Measurements from ENCODE around the gene CYP27C1. TPM values are rescaled to one million over a fixed set of nuclear protein-coding genes. Genes with fewer than 3 reads are reported as not detected.
"Not testable (repeated sequence)": the region's sequence is repeated elsewhere in the genome, so short reads cannot be mapped to it uniquely, and the experiment has no call there.

CYP27C1 gene
- total RNA-seq (1 to 10 TPM; 1.0 to 1.3 TPM), polyA plus RNA-seq (ENCODE audit: insufficient read length in 2 of 2) (1 to 10 TPM; 3.3 to 4.8 TPM)
- long read RNA-seq, donor 1: 0 reads
- long read RNA-seq, donor 2: 0 reads
- long read RNA-seq, donor 3: 0 reads
- long read RNA-seq, donor 4: 0 reads

DNA sequence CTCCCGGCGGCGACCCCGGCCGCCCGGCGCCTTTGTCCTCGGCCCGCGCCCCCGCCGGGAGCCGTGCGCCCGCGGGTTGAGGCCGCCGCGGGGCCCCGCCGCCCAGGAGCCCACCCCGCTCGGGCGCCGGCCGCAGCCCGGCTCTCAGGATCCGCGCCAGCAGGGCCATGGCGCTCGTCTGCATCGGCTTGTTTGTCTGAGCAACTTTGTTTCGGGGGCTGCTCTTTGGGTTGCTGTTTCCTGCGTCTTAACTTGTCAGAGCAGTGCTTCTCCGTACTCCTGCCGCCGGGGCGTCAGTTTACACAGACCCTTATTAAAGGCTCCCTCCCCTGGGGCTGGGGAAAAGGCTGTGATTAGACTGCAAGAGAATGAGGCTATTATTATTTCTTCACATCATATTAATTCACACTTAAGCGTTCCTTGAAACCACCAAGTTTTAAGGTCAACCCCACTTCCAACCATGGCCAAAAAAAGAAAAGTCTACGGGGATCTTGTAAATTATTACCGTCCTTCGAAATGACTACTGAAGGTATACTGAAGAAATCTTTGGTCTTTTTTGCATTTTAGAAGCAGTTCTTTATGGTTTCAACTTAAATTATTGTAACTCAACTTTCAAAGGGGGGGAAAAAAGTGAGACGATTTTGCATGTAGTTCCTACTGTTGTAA is at the start of gene CYP27C1:
Gene CYP27C1 (minus strand): TSS at position 198 of the 666 bp plus-strand sequence. CDS start 29 bp downstream, at position 169.
- no peak within 1 kb of the TSS for H3K27ac ChIP-seq (ENCODE audit: low read depth, low read length)
- DNase-seq (ENCODE audit: low read depth in 4 of 6, low spot score in 6 of 6): peak in 3 of 6 donors; percentile 26 to 74 (median 67)
- WGBS (ENCODE audit: insufficient coverage): 0% methylated on average over 34 of the region's 43 CpGs

DNA sequence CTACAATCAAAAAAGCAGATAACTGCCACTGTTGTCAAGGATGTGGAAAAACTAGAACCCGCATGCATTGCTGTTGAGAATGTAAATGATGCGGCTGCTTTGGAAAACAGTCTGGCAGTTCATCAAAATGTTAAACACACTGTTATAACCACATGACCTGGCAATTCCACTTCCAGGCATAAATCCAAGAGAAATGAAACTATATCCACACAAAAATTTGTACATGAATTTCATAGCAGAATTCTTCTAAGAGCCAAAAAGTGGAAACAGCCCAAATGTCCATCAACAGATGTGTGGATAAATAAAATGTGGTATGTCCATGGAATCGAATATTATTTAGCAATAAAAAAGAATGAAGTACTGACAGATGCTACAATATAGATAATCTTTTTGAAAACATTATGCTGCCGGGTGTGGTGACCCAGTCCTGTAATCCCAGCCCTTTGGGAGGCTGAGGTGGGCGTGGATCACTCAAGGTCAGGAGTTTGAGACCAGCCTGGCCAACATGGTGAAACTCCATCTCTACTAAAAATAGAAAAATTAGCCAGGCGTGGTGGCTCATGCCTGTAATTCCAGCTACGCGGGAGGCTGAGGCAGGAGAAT is 41.8 kb upstream of the CYP27C1 start:
- DNase-seq (ENCODE audit: low read depth in 4 of 6, low spot score in 6 of 6): peak in 2 of 6 donors; percentile 3 to 46
- H3K36me3 ChIP-seq (ENCODE audit: control insufficient read depth, insufficient read depth, low read length): peaks cover 59% of the 10 kb centered on the region
- H3K9me3 ChIP-seq (ENCODE audit: control insufficient read depth, insufficient read depth, low read length): no peaks in the 10 kb centered on the region
- H3K27me3 ChIP-seq (ENCODE audit: control insufficient read depth, insufficient read depth, low read length): no peaks in the 10 kb centered on the region
- no peak overlapping the region for H3K4me3 ChIP-seq (ENCODE audit: low read depth, low read length)
- H3K4me1 ChIP-seq (ENCODE audit: control insufficient read depth, insufficient read depth, low read length): no peaks in the 10 kb centered on the region
- no peak overlapping the region for H3K27ac ChIP-seq (ENCODE audit: low read depth, low read length)
- WGBS (ENCODE audit: insufficient coverage): 100% methylated on average over 5 of the region's 8 CpGs

More for the DNA sequence above, at the start of gene CYP27C1:
- H3K4me3 ChIP-seq (ENCODE audit: low read depth, low read length): peak within 1 kb of the TSS; percentile 54
- H3K4me1 ChIP-seq (ENCODE audit: control insufficient read depth, insufficient read depth, low read length): peaks cover 19% of the 10 kb centered on the region
- peaks cover 7% of the 10 kb centered on the region for H3K27me3 ChIP-seq (ENCODE audit: control insufficient read depth, insufficient read depth, low read length)
- H3K9me3 ChIP-seq (ENCODE audit: control insufficient read depth, insufficient read depth, low read length): peaks cover 2% of the 10 kb centered on the region
- H3K36me3 ChIP-seq (ENCODE audit: control insufficient read depth, insufficient read depth, low read length): no peaks in the 10 kb centered on the region

DNA sequence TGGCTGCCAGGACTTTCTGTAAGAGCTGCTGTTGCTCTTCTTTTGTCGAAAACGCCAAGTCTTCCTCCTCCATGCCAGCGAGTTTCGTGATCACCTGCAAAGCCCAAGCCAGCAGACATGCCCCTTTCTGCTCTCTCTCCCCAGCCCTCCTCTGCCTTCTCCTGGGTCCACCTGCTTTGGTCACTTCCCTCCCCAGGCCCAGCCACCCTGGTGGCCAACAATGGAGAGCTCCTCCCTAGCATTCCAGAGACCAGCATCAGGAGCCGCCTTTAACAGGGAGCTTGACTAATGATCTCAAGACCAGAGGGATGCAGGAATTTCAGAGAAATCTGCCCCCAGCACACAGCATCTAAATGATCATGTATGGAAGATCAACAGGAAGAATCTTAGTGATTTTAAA is 39.3 kb upstream of the CYP27C1 start:
- Histone ChIP-seq H3K36me3 (ENCODE audit: control insufficient read depth, insufficient read depth, low read length) (peaks cover 55% of the 10 kb centered on the region), H3K4me1 (ENCODE audit: control insufficient read depth, insufficient read depth, low read length) (peaks cover 7% of the 10 kb centered on the region), H3K27me3 (ENCODE audit: control insufficient read depth, insufficient read depth, low read length) (no peaks in the 10 kb centered on the region), H3K9me3 (ENCODE audit: control insufficient read depth, insufficient read depth, low read length) (no peaks in the 10 kb centered on the region), H3K27ac (ENCODE audit: low read depth, low read length) (no peak overlapping the region), H3K4me3 (ENCODE audit: low read depth, low read length) (no peak overlapping the region)
- 98% methylated on average over 4 of the region's 5 CpGs for WGBS (ENCODE audit: insufficient coverage)
- DNase-seq (ENCODE audit: low read depth in 4 of 6, low spot score in 6 of 6): no peak

GRCh38 chr2:127256866-127257265 is 36.8 kb upstream of the CYP27C1 start:
- H3K36me3 ChIP-seq (ENCODE audit: control insufficient read depth, insufficient read depth, low read length): peaks cover 45% of the 10 kb centered on the region
- no peaks in the 10 kb centered on the region for H3K9me3 ChIP-seq (ENCODE audit: control insufficient read depth, insufficient read depth, low read length)
- no peak overlapping the region for H3K27ac ChIP-seq (ENCODE audit: low read depth, low read length)
- WGBS (ENCODE audit: insufficient coverage): 94% methylated on average over 6 of the region's 8 CpGs
- no peak overlapping the region for H3K4me3 ChIP-seq (ENCODE audit: low read depth, low read length)
- no peak for DNase-seq (ENCODE audit: low read depth in 4 of 6, low spot score in 6 of 6)
- H3K27me3 ChIP-seq (ENCODE audit: control insufficient read depth, insufficient read depth, low read length): no peaks in the 10 kb centered on the region
- H3K4me1 ChIP-seq (ENCODE audit: control insufficient read depth, insufficient read depth, low read length): peaks cover 7% of the 10 kb centered on the region

DNA sequence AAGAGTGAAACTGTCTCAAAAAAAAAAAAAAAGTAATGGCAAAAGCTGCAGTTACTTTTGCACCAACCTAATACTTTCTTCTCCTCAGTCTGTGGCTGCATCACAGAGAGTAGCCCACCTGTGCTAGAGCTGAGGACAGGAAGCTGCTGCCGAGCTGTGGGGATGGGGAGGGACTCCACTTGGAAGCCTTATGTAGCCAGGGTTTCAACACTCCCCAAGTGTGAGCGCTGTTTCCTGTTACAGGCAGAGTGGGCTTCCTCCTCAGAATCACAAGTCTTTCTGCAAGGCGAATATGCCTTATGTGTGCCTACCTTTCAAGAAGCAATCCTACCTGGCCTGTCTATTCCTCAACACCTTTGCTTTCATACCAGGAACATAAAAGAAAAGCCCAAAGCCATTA is 36.3 kb upstream of the CYP27C1 start:
- DNase-seq (ENCODE audit: low read depth in 4 of 6, low spot score in 6 of 6): no peak
- Histone ChIP-seq H3K9me3 (ENCODE audit: control insufficient read depth, insufficient read depth, low read length) (no peaks in the 10 kb centered on the region), H3K4me1 (ENCODE audit: control insufficient read depth, insufficient read depth, low read length) (peaks cover 7% of the 10 kb centered on the region), H3K36me3 (ENCODE audit: control insufficient read depth, insufficient read depth, low read length) (peaks cover 45% of the 10 kb centered on the region), H3K27me3 (ENCODE audit: control insufficient read depth, insufficient read depth, low read length) (no peaks in the 10 kb centered on the region), H3K27ac (ENCODE audit: low read depth, low read length) (no peak overlapping the region), H3K4me3 (ENCODE audit: low read depth, low read length) (no peak overlapping the region)
- WGBS (ENCODE audit: insufficient coverage): 81% methylated on average over 3 of the region's 3 CpGs

DNA sequence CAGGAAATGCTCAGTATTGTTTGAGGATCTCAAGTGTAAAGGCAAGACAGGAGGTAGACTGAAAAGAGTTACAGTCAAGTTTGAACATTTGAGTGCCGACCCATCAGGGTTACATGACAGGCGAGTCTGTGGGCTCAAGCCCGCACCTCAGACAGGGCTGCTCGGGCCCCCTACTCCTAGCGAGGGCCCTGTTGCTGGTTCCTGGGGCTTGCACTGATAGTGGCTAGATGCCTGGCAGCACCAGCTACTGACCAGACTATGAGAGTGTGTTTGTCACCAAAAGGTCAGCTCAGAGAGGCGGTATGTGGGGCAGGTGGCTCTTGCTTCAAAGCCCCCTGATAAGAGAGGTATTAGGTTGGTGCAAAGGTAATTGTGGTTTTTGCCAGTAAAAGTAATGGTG is 35.6 kb upstream of the CYP27C1 start:
- no peaks in the 10 kb centered on the region for H3K27me3 ChIP-seq (ENCODE audit: control insufficient read depth, insufficient read depth, low read length)
- no peaks in the 10 kb centered on the region for H3K9me3 ChIP-seq (ENCODE audit: control insufficient read depth, insufficient read depth, low read length)
- peak overlapping the region; percentile 40 for H3K27ac ChIP-seq (ENCODE audit: low read depth, low read length)
- H3K4me3 ChIP-seq (ENCODE audit: low read depth, low read length): no peak overlapping the region
- DNase-seq (ENCODE audit: low read depth in 4 of 6, low spot score in 6 of 6): no peak
- H3K4me1 ChIP-seq (ENCODE audit: control insufficient read depth, insufficient read depth, low read length): peaks cover 7% of the 10 kb centered on the region
- peaks cover 42% of the 10 kb centered on the region for H3K36me3 ChIP-seq (ENCODE audit: control insufficient read depth, insufficient read depth, low read length)
- WGBS (ENCODE audit: insufficient coverage): 81% methylated on average over 6 of the region's 6 CpGs

DNA sequence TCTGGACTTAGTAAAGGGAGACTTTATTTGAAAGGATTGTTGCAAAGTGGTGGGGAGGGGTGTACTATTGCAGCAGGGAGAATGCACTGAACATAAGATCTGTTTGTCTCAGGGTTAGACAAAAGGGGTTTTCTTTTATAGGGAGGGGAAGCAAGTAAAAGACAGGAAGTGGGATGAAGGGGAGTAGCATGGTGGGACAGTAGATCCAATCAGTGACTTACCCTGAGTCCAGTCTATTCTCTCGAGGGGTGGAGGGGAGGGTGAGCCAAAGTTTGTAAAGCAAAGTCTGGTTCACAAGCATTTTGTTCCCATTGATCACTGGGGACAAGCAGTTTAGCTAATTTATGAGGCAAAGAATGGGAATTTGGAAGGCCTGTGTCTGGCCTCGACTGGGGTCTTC is 35.0 kb upstream of the CYP27C1 start:
- Histone ChIP-seq H3K27me3 (ENCODE audit: control insufficient read depth, insufficient read depth, low read length) (no peaks in the 10 kb centered on the region), H3K9me3 (ENCODE audit: control insufficient read depth, insufficient read depth, low read length) (no peaks in the 10 kb centered on the region), H3K36me3 (ENCODE audit: control insufficient read depth, insufficient read depth, low read length) (peaks cover 36% of the 10 kb centered on the region), H3K4me3 (ENCODE audit: low read depth, low read length) (no peak overlapping the region), H3K27ac (ENCODE audit: low read depth, low read length) (peak overlapping the region; percentile 40), H3K4me1 (ENCODE audit: control insufficient read depth, insufficient read depth, low read length) (peaks cover 7% of the 10 kb centered on the region)
- DNase-seq (ENCODE audit: low read depth in 4 of 6, low spot score in 6 of 6): peak in 3 of 6 donors; percentile 4 to 64 (median 32)
- WGBS (ENCODE audit: insufficient coverage): 11% methylated on average over 1 of the region's 2 CpGs

DNA sequence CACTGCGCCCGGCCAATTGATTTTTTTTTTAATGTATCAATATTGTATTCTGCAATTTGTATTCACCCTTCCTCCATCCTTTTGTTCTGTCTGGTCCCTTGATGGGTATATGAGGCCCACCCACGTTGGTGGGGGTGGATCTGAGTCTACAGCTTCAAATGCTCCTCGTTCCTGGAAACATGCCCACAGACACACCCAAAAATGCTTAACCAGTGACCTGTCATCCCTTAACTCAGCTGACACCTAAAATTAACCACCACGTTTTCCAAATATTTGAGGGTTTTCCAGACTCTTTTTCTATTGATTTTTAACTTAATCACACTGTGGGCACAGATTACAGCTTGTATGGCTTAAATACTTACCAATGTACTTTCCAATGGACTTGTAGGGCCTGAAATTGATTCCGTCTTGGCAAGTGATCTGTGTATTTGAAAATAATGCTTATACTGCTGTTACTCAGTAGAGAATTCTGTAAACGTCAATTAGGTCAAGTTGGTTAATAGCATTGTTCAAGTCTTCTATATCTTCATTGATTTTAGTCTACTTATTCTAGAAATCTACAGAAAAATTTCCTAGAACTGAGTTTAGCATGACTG is 34.4 kb upstream of the CYP27C1 start:
- DNase-seq (ENCODE audit: low read depth in 4 of 6, low spot score in 6 of 6): no peak

GRCh38 chr2:127241184-127241583 is 21.1 kb upstream of the CYP27C1 start:
- 100% methylated on average over 1 of the region's 2 CpGs for WGBS (ENCODE audit: insufficient coverage)
- not testable (repeated sequence) for H3K36me3 ChIP-seq (ENCODE audit: control insufficient read depth, insufficient read depth, low read length); DNase-seq (ENCODE audit: low read depth in 4 of 6, low spot score in 6 of 6); H3K9me3 ChIP-seq (ENCODE audit: control insufficient read depth, insufficient read depth, low read length); H3K4me1 ChIP-seq (ENCODE audit: control insufficient read depth, insufficient read depth, low read length); H3K4me3 ChIP-seq (ENCODE audit: low read depth, low read length); H3K27me3 ChIP-seq (ENCODE audit: control insufficient read depth, insufficient read depth, low read length); H3K27ac ChIP-seq (ENCODE audit: low read depth, low read length)

More for the DNA sequence above, 34.4 kb upstream of the CYP27C1 start:
- no peaks in the 10 kb centered on the region for H3K27me3 ChIP-seq (ENCODE audit: control insufficient read depth, insufficient read depth, low read length)
- 69% methylated on average over 2 of the region's 7 CpGs for WGBS (ENCODE audit: insufficient coverage)
- peaks cover 7% of the 10 kb centered on the region for H3K4me1 ChIP-seq (ENCODE audit: control insufficient read depth, insufficient read depth, low read length)
- no peaks in the 10 kb centered on the region for H3K9me3 ChIP-seq (ENCODE audit: control insufficient read depth, insufficient read depth, low read length)
- H3K4me3 ChIP-seq (ENCODE audit: low read depth, low read length): no peak overlapping the region
- peaks cover 29% of the 10 kb centered on the region for H3K36me3 ChIP-seq (ENCODE audit: control insufficient read depth, insufficient read depth, low read length)
- H3K27ac ChIP-seq (ENCODE audit: low read depth, low read length): no peak overlapping the region
